ENCODE results near the gene CFAP77. TPM values are rescaled to one million over a fixed set of nuclear protein-coding genes. Genes with fewer than 3 reads are reported as not detected.

Gene CFAP77
- total and polyA plus RNA-seq, 4 donors = 4.9 to 12.8 (median 6.2) TPM

DNA sequence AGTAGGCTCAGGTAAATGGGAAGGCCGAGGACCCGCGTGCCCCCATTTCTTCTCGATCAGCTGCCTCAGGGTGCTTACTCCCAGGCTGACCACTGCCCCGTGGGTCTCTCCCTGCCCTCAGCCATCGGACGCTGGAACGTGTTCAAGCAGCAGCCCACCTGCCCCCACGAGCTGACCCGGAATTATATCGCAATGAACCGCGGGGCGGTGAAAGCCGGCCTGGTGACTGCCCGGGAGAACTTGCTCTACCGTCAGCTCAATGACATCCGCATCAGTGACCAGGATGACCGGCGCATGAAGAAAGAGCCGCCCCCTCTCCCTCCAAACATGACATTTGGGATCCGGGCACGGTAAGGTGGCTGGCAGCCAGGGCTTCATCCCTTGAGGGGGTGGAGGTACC, 89.2 kb downstream of the CFAP77 start:
- DNase-seq = no peak
- Histone ChIP-seq H3K4me3 (no peak overlapping the region), H3K9ac (ENCODE audit: insufficient read depth in 1 of 2, low read length in 2 of 2) (no peak overlapping the region), H3K36me3 (ENCODE audit: control insufficient read depth in 4 of 4, insufficient read depth in 4 of 4, low read length in 4 of 4) (no peaks in the 10 kb centered on the region), H3K4me1 (ENCODE audit: control insufficient read depth in 5 of 5, insufficient read depth in 5 of 5, low read length in 5 of 5) (no peaks in the 10 kb centered on the region), H3K27ac (ENCODE audit: low read depth in 1 of 2, low read length in 1 of 2) (no peak overlapping the region), H3K27me3 (ENCODE audit: control insufficient read depth in 3 of 3, insufficient read depth in 3 of 3, low read length in 2 of 3) (peaks cover 3 to 17% (median 6%) of the 10 kb centered on the region in 3 donors), H3K9me3 (ENCODE audit: control insufficient read depth in 4 of 4, insufficient read depth in 3 of 4, low read length in 3 of 4) (peaks cover 0 to 5% (median 0%) of the 10 kb centered on the region in 4 donors)
- no peak for ATAC-seq (ENCODE audit: insufficient read depth, low FRiP score)
- WGBS, 2 donors = 86 to 96% methylated on average over 23 of the region's 23 CpGs
- TF ChIP-seq, protein P1, sequence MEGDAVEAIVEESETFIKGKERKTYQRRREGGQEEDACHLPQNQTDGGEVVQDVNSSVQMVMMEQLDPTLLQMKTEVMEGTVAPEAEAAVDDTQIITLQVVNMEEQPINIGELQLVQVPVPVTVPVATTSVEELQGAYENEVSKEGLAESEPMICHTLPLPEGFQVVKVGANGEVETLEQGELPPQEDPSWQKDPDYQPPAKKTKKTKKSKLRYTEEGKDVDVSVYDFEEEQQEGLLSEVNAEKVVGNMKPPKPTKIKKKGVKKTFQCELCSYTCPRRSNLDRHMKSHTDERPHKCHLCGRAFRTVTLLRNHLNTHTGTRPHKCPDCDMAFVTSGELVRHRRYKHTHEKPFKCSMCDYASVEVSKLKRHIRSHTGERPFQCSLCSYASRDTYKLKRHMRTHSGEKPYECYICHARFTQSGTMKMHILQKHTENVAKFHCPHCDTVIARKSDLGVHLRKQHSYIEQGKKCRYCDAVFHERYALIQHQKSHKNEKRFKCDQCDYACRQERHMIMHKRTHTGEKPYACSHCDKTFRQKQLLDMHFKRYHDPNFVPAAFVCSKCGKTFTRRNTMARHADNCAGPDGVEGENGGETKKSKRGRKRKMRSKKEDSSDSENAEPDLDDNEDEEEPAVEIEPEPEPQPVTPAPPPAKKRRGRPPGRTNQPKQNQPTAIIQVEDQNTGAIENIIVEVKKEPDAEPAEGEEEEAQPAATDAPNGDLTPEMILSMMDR (IDR thresholded peaks at IDR 0.05; ENCODE audit: control extremely low read depth, extremely low read depth) = no peak

DNA sequence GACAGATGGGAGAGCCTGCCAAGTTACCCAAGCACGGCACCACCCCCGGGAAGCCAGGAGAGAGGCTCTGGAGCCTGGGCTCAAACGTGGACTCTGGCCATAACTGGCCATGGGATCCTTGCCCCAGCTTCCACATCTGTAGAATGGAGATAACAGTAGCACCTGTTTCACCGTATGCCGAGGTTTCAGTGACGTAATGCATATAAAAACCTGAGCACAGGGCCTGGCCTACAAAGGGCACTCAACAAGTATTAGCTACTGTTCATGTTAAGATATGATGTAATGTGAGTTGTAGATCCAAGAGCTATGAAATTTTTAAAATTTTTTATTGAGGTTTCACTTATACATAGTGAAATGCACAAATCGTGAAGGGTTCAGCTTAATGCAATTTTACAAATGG, 90.2 kb downstream of the CFAP77 start:
- Histone ChIP-seq H3K4me1 (ENCODE audit: control insufficient read depth in 5 of 5, insufficient read depth in 5 of 5, low read length in 5 of 5) (no peaks in the 10 kb centered on the region), H3K27me3 (ENCODE audit: control insufficient read depth in 3 of 3, insufficient read depth in 3 of 3, low read length in 2 of 3) (peaks cover 6 to 27% (median 14%) of the 10 kb centered on the region in 3 donors), H3K4me3 (no peak overlapping the region), H3K9ac (ENCODE audit: insufficient read depth in 1 of 2, low read length in 2 of 2) (no peak overlapping the region), H3K9me3 (ENCODE audit: control insufficient read depth in 4 of 4, insufficient read depth in 3 of 4, low read length in 3 of 4) (peaks cover 0 to 5% (median 0%) of the 10 kb centered on the region in 4 donors), H3K36me3 (ENCODE audit: control insufficient read depth in 4 of 4, insufficient read depth in 4 of 4, low read length in 4 of 4) (no peaks in the 10 kb centered on the region), H3K27ac (ENCODE audit: low read depth in 1 of 2, low read length in 1 of 2) (no peak overlapping the region)
- ATAC-seq (ENCODE audit: insufficient read depth, low FRiP score) = no peak
- no peak for DNase-seq
- TF ChIP-seq, protein P1 (IDR thresholded peaks at IDR 0.05; ENCODE audit: control extremely low read depth, extremely low read depth) = no peak
- WGBS, 2 donors = 83 to 89% methylated on average over 7 of the region's 7 CpGs

DNA sequence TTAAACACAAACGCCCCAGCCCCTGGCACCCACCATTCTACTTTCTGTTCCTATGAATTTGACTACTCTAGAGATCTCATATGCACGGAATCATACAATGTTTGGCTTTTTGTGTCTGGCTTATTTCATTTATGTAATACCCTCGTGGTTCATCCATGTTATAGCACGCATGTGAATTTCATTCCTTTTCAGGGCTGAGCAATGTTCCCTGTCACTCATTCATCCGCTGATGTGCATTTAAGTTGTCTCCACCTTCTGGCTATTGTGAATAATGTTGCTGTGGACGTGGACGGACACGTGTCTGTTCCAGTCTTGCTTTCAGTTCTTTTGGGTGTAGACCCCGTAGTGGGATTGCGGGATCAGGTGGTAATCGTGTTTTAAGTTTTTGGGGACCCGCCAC, 92.5 kb downstream of the CFAP77 start:
- no peak for DNase-seq
- ATAC-seq (ENCODE audit: insufficient read depth, low FRiP score) = no peak
- Histone ChIP-seq H3K9me3 (ENCODE audit: control insufficient read depth in 4 of 4, insufficient read depth in 3 of 4, low read length in 3 of 4) (peaks cover 0 to 5% (median 0%) of the 10 kb centered on the region in 4 donors), H3K27ac (ENCODE audit: low read depth in 1 of 2, low read length in 1 of 2) (no peak overlapping the region), H3K9ac (ENCODE audit: insufficient read depth in 1 of 2, low read length in 2 of 2) (no peak overlapping the region), H3K4me1 (ENCODE audit: control insufficient read depth in 5 of 5, insufficient read depth in 5 of 5, low read length in 5 of 5) (no peaks in the 10 kb centered on the region), H3K27me3 (ENCODE audit: control insufficient read depth in 3 of 3, insufficient read depth in 3 of 3, low read length in 2 of 3) (peaks cover 6 to 36% (median 16%) of the 10 kb centered on the region in 3 donors), H3K4me3 (no peak overlapping the region), H3K36me3 (ENCODE audit: control insufficient read depth in 4 of 4, insufficient read depth in 4 of 4, low read length in 4 of 4) (no peaks in the 10 kb centered on the region)
- TF ChIP-seq, protein P1 (IDR thresholded peaks at IDR 0.05; ENCODE audit: control extremely low read depth, extremely low read depth) = no peak
- 91 to 93% methylated on average over 12 of the region's 12 CpGs for WGBS, 2 donors

DNA sequence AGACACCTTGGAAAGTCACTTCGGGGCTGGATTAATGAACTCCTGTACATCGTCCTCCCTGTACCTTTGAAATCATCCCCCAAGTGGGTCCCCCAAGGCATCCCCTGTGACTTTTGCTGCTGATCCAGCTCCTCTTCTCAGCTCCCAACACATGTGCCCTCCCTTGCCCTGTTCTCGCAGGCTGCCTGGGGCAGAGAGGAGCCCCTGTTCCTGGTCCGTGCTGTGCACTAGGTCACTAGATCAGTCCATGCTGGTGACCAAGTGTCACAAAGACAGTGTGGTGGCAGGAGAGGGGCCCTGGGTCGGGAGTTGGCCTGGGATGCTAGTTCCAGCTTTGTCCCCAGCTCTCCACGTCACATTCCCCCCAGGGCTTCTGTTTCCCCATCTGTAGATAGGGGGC, 93.1 kb downstream of the CFAP77 start:
- DNase-seq (no peak), ATAC-seq (ENCODE audit: insufficient read depth, low FRiP score) (no peak)
- Histone ChIP-seq H3K4me1 (ENCODE audit: control insufficient read depth in 5 of 5, insufficient read depth in 5 of 5, low read length in 5 of 5) (no peaks in the 10 kb centered on the region), H3K4me3 (no peak overlapping the region), H3K9me3 (ENCODE audit: control insufficient read depth in 4 of 4, insufficient read depth in 3 of 4, low read length in 3 of 4) (peaks cover 0 to 5% (median 0%) of the 10 kb centered on the region in 4 donors), H3K27ac (ENCODE audit: low read depth in 1 of 2, low read length in 1 of 2) (no peak overlapping the region), H3K36me3 (ENCODE audit: control insufficient read depth in 4 of 4, insufficient read depth in 4 of 4, low read length in 4 of 4) (no peaks in the 10 kb centered on the region), H3K27me3 (ENCODE audit: control insufficient read depth in 3 of 3, insufficient read depth in 3 of 3, low read length in 2 of 3) (peaks cover 6 to 36% (median 16%) of the 10 kb centered on the region in 3 donors), H3K9ac (ENCODE audit: insufficient read depth in 1 of 2, low read length in 2 of 2) (no peak overlapping the region)
- WGBS, 2 donors = 68 to 79% methylated on average over 6 of the region's 6 CpGs
- TF ChIP-seq, protein P1 (IDR thresholded peaks at IDR 0.05; ENCODE audit: control extremely low read depth, extremely low read depth) = no peak

Data from lung (tissue), 12 donors.